Measurements from ENCODE around the gene FAT1. TPM values are rescaled to one million over a fixed set of nuclear protein-coding genes. Genes with fewer than 3 reads are reported as not detected.

The FAT1 gene
- total and polyA plus RNA-seq, 2 donors (not counting 3 experiments of a cell fraction or from before 2014, with no cell fraction given), result 9.2 to 9.8 TPM

DNA sequence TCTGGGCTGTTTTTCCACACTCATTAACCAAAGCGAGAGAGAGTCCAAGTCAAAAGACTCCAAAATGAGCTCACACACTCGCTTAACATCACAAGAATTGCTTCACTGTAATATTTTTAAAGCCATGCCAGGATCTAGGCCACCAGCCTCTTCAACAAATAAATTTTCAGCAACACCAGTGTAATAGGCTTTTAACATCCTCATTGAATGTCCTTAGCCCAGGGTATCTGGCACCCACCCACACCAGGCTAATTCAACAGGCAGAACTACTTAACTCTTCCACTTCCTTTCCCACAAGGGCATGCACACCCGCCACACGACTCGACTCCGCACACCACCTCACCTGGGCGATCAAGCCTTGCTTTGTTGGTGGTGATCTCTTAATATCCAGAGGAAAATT is 34.2 kb downstream of the FAT1 start:
- no peak for FAIRE-seq
- no peaks in the 10 kb centered on the region for H3K9me3 ChIP-seq (replicated peaks; ENCODE audit: control insufficient read depth, insufficient read depth, low read length)
- no peak overlapping the region for H3K4me3 ChIP-seq (replicated peaks in 1 of 3; ENCODE audit: insufficient read depth in 1 of 3, low read depth in 1 of 3, low read length in 3 of 3)
- POLR2A ChIA-PET, result interaction anchor here (0.7 kb wide), 1 partner anchor 919 kb away, joined by 3 read pairs; no protein-coding TSS in a partner anchor
- no TSS peak for BruUV-seq (replicated peaks)
- dilution Hi-C loops (cut with MboI; ENCODE audit: extremely low pct_ligation_motif_present, low sequenced_read_pairs), result no loop called here
- H3K4me1 ChIP-seq (ENCODE audit: control insufficient read depth, extremely low read depth, insufficient read depth, low read length), result no peaks in the 10 kb centered on the region
- intact Hi-C loops (cut with micrococcal nuclease), result no loop called here
- H3K36me3 ChIP-seq (ENCODE audit: control insufficient read depth in 2 of 2, extremely low read depth in 1 of 2, insufficient read depth in 2 of 2, low read length in 2 of 2), result no peaks in the 10 kb centered on the region
- TF ChIP-seq GATA2 (IDR thresholded peaks at IDR 0.05; ENCODE audit: insufficient read depth, insufficient read length, low read depth, low read length), result no peak
- TF ChIP-seq CTCF (IDR thresholded peaks at IDR 0.05; ENCODE audit: extremely low read depth in 1 of 2, insufficient read depth in 1 of 2, low read depth in 1 of 2, low read length in 2 of 2), result no peak
- TF ChIP-seq POLR2AphosphoS5 (IDR thresholded peaks at IDR 0.05; ENCODE audit: insufficient read depth, low read depth, low read length), result no peak
- TF ChIP-seq FOS (IDR thresholded peaks at IDR 0.05; ENCODE audit: borderline replicate concordance, insufficient read depth, low read length), result no peak
- TF ChIP-seq JUN (IDR thresholded peaks at IDR 0.05; ENCODE audit: borderline replicate concordance, insufficient read depth, insufficient read length, low read depth), result no peak
- TF ChIP-seq MYC (IDR thresholded peaks at IDR 0.05; ENCODE audit: low read depth, low read length), result no peak
- no peak for TF ChIP-seq MAX (IDR thresholded peaks at IDR 0.05; ENCODE audit: insufficient read depth, insufficient read length)
- TF ChIP-seq EZH2 (IDR thresholded peaks at IDR 0.05; ENCODE audit: borderline replicate concordance, low read depth, low read length, severe bottlenecking), result no peak
- no peak for TF ChIP-seq POLR2A (IDR thresholded peaks at IDR 0.05; ENCODE audit: low read depth, low read length)
- CTCF ChIA-PET, result no interaction called here
- no peak overlapping the region for H3K4me2 ChIP-seq (ENCODE audit: insufficient read depth, low read length)
- no peaks in the 10 kb centered on the region for H3K79me2 ChIP-seq (ENCODE audit: control insufficient read depth, insufficient read depth, low read length)
- no peak overlapping the region for H3K9ac ChIP-seq (replicated peaks; ENCODE audit: extremely low read depth, insufficient read depth, low read length)
- H3K9me1 ChIP-seq (replicated peaks; ENCODE audit: control insufficient read depth, extremely low read depth, insufficient read depth, low read length), result no peaks in the 10 kb centered on the region
- H4K20me1 ChIP-seq (replicated peaks; ENCODE audit: control insufficient read depth, extremely low read depth, insufficient read depth, low read length), result no peaks in the 10 kb centered on the region
- H2AFZ ChIP-seq (ENCODE audit: low read depth, low read length), result no peak overlapping the region
- H3K27ac ChIP-seq (ENCODE audit: insufficient read depth, low read depth, low read length), result no peak overlapping the region
- no peak for DNase-seq (ENCODE audit: low read depth, low spot score)
- no peaks in the 10 kb centered on the region for H3K27me3 ChIP-seq (ENCODE audit: control insufficient read depth in 2 of 2, insufficient read depth in 2 of 2, low read length in 2 of 2)
